GM13977 (cell line): ENCODE results near the gene RAX.

Experiments used
- DNase-seq: peaks from one replicate; pipeline ENCODE4 v3.0.0; 2012; ENCODE audit warnings: low spot score
- in situ Hi-C: fragments of 300-500 bp; cut with MboI; formaldehyde crosslinking; loops from one replicate; pipeline ENCODE4 v1.12.0; 2022; ENCODE audit warnings: low sequenced_read_pairs, low pct_unique_long_range_greater_than_20kb, mixed read lengths, inconsistent platforms; ENCODE audit not compliant: unreplicated experiment
- TF ChIP-seq, protein P1 (sequence below): IDR thresholded peaks from 2 replicates; pipeline ENCODE4 v1.5.1; 2012; ENCODE audit warnings: mild to moderate bottlenecking, control low read depth; ENCODE audit not compliant: insufficient read depth; ENCODE audit errors: extremely low read depth, missing control alignments

The RAX gene

DNA sequence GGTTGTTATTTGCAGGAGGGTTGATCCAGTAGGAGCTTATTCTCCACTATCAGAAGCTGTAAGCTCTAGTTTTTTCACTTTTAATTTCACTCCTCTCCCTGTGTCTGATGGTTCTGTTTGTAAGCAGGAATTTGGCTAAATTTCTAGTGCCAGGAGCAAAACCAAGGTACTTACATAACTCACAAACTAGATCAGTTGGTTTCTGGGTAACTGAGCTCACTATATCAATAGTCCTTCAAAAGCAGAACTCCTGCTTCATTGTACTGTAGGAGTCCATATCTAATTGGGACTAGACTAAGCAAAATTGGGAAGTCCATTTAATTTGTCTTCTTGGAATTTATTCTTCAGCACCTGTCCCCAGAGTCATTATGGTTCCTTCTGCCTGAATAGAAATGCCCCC lies 20.1 kb upstream of the RAX start:
- no peak for DNase-seq
- in situ Hi-C loops, result no loop called here
- TF ChIP-seq, protein P1, sequence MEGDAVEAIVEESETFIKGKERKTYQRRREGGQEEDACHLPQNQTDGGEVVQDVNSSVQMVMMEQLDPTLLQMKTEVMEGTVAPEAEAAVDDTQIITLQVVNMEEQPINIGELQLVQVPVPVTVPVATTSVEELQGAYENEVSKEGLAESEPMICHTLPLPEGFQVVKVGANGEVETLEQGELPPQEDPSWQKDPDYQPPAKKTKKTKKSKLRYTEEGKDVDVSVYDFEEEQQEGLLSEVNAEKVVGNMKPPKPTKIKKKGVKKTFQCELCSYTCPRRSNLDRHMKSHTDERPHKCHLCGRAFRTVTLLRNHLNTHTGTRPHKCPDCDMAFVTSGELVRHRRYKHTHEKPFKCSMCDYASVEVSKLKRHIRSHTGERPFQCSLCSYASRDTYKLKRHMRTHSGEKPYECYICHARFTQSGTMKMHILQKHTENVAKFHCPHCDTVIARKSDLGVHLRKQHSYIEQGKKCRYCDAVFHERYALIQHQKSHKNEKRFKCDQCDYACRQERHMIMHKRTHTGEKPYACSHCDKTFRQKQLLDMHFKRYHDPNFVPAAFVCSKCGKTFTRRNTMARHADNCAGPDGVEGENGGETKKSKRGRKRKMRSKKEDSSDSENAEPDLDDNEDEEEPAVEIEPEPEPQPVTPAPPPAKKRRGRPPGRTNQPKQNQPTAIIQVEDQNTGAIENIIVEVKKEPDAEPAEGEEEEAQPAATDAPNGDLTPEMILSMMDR, result no peak

- TF ChIP-seq, protein P1, result no peak
- in situ Hi-C loops, result no loop called here
- no peak for DNase-seq
These were observed 13.1 kb upstream of the RAX start for GRCh38 chr18:59286341-59286740.

GRCh38 chr18:59282341-59282740 lies 9.1 kb upstream of the RAX start:
- in situ Hi-C loops, result no loop called here
- TF ChIP-seq, protein P1, result no peak
- DNase-seq, result no peak

- TF ChIP-seq, protein P1, result no peak
- DNase-seq, result no peak
- in situ Hi-C loops, result no loop called here
These were observed 6.5 kb upstream of the RAX start for GRCh38 chr18:59279722-59280121.

GRCh38 chr18:59279193-59279592 lies 5.9 kb upstream of the RAX start:
- no peak for DNase-seq
- in situ Hi-C loops, result no loop called here
- TF ChIP-seq, protein P1, result no peak

GRCh38 chr18:59278793-59279192 lies 5.5 kb upstream of the RAX start:
- in situ Hi-C loops, result no loop called here

GRCh38 chr18:59276047-59276446 lies 2.8 kb upstream of the RAX start:
- no peak for DNase-seq
- in situ Hi-C loops, result no loop called here
- TF ChIP-seq, protein P1, result no peak

More at GRCh38 chr18:59278793-59279192, 5.5 kb upstream of the RAX start:
- TF ChIP-seq, protein P1, result no peak
- no peak for DNase-seq
